Neural crest cell (in vitro differentiated cells): ENCODE data around the gene HSBP1L1. TPM values are rescaled to one million over a fixed set of nuclear protein-coding genes. Genes with fewer than 3 reads are reported as not detected.

Experiments used
- DNase-seq: peaks from one replicate; pipeline ENCODE4 v3.0.0; 2021; ENCODE audit warnings: low read depth, mixed read lengths, low spot score
- H3K27ac Mint-ChIP-seq: one replicate; pipeline ENCODE4 v1.8.0; 2021; ENCODE audit warnings: mild to moderate bottlenecking, mixed read lengths; ENCODE audit not compliant: unreplicated experiment
- H3K27me3 Mint-ChIP-seq: 2 replicates; pipeline ENCODE4 v1.8.0; 2021; ENCODE audit warnings: low read depth, mild to moderate bottlenecking, mixed read lengths
- H3K36me3 Mint-ChIP-seq: 2 replicates; pipeline ENCODE4 v1.8.0; 2021; ENCODE audit warnings: low read depth, mild to moderate bottlenecking, mixed read lengths
- H3K4me1 Mint-ChIP-seq: 2 replicates; pipeline ENCODE4 v1.8.0; 2021; ENCODE audit warnings: mixed read lengths
- H3K4me3 Mint-ChIP-seq: one replicate; pipeline ENCODE4 v1.8.0; 2021; ENCODE audit warnings: mild to moderate bottlenecking, mixed read lengths
- H3K9me3 Mint-ChIP-seq: 2 replicates; pipeline ENCODE4 v1.8.0; 2021; ENCODE audit warnings: mixed read lengths
- CTCF ChIP-seq: fragments of 200-600 bp; sonication (generic); conservative IDR thresholded peaks from 2 replicates; pipeline ENCODE4 v1.5.0; 2021; ENCODE audit warnings: antibody characterized with exemption, mild to moderate bottlenecking
- total RNA-seq: library from RNA; stranded (reverse); gene quantifications from 2 replicates; pipeline ENCODE4 v1.2.1, GENCODE V29; 2021

HSBP1L1 gene
- total RNA-seq, 1 donor from 2014 or later = 0.58 TPM

- no peaks in the 10 kb centered on the region for H3K27me3 Mint-ChIP-seq
- TF ChIP-seq CTCF = no peak
- H3K36me3 Mint-ChIP-seq = peaks cover 50% of the 10 kb centered on the region
- H3K4me1 Mint-ChIP-seq = peaks cover 15% of the 10 kb centered on the region
- H3K4me3 Mint-ChIP-seq = no peak overlapping the region
- H3K9me3 Mint-ChIP-seq = peaks cover 15% of the 10 kb centered on the region
- no peak for DNase-seq
- no peak overlapping the region for H3K27ac Mint-ChIP-seq
These were observed 27.8 kb upstream of the HSBP1L1 start for GRCh38 chr18:79936641-79937040.

- H3K27ac Mint-ChIP-seq = no peak overlapping the region
- H3K9me3 Mint-ChIP-seq = peaks cover 13% of the 10 kb centered on the region
- peaks cover 46% of the 10 kb centered on the region for H3K36me3 Mint-ChIP-seq
- TF ChIP-seq CTCF = no peak
- H3K27me3 Mint-ChIP-seq = no peaks in the 10 kb centered on the region
- peaks cover 15% of the 10 kb centered on the region for H3K4me1 Mint-ChIP-seq
- no peak overlapping the region for H3K4me3 Mint-ChIP-seq
- DNase-seq = no peak
These were observed 27.2 kb upstream of the HSBP1L1 start for GRCh38 chr18:79937103-79937860.

GRCh38 chr18:79938196-79938595, 26.2 kb upstream of the HSBP1L1 start:
- H3K36me3 Mint-ChIP-seq = peaks cover 39% of the 10 kb centered on the region

GRCh38 chr18:79939096-79939495, 25.3 kb upstream of the HSBP1L1 start:
- H3K9me3 Mint-ChIP-seq = peaks cover 3% of the 10 kb centered on the region
- no peak for TF ChIP-seq CTCF
- peaks cover 9% of the 10 kb centered on the region for H3K4me1 Mint-ChIP-seq
- no peak for DNase-seq
- H3K27me3 Mint-ChIP-seq = no peaks in the 10 kb centered on the region
- H3K27ac Mint-ChIP-seq = no peak overlapping the region
- no peak overlapping the region for H3K4me3 Mint-ChIP-seq
- H3K36me3 Mint-ChIP-seq = peaks cover 30% of the 10 kb centered on the region

More at GRCh38 chr18:79938196-79938595, 26.2 kb upstream of the HSBP1L1 start:
- DNase-seq = no peak
- no peak for TF ChIP-seq CTCF
- Mint-ChIP-seq H3K4me3 (no peak overlapping the region), H3K27me3 (no peaks in the 10 kb centered on the region), H3K27ac (no peak overlapping the region), H3K9me3 (peaks cover 7% of the 10 kb centered on the region), H3K4me1 (peaks cover 15% of the 10 kb centered on the region)

- no peak for DNase-seq
- H3K27ac Mint-ChIP-seq = no peak overlapping the region
- no peak for TF ChIP-seq CTCF
- H3K4me3 Mint-ChIP-seq = no peak overlapping the region
- H3K4me1 Mint-ChIP-seq = no peaks in the 10 kb centered on the region
- no peaks in the 10 kb centered on the region for H3K27me3 Mint-ChIP-seq
- peaks cover 21% of the 10 kb centered on the region for H3K36me3 Mint-ChIP-seq
- no peaks in the 10 kb centered on the region for H3K9me3 Mint-ChIP-seq
These were observed 24.2 kb upstream of the HSBP1L1 start for GRCh38 chr18:79940126-79940813.
